Right hindlimb (tissue), 1 donor: Measurements from ENCODE around the gene CDC42EP5.
A peak's percentile ranks its signal among the peaks of the same experiment; 100 is the strongest.
"Not testable (repeated sequence)": the region's sequence is repeated elsewhere in the genome, so short reads cannot be mapped to it uniquely, and the experiment has no call there.

Experiments
- DNase-seq: peaks from one replicate; pipeline ENCODE4 v3.0.0-alpha.2; 2018

The CDC42EP5 gene

GRCh38 chr19:54446349-54446748 lies 26.7 kb downstream of the CDC42EP5 start:
- not testable (repeated sequence) for DNase-seq

- DNase-seq: no peak
These were observed 28.4 kb downstream of the CDC42EP5 start for GRCh38 chr19:54444737-54445136.

GRCh38 chr19:54440641-54441040 lies 32.5 kb downstream of the CDC42EP5 start:
- no peak for DNase-seq

GRCh38 chr19:54439174-54439851 lies 33.8 kb downstream of the CDC42EP5 start:
- DNase-seq: peak; percentile 12

- DNase-seq: peak; percentile 26
These were observed 36.4 kb downstream of the CDC42EP5 start for GRCh38 chr19:54436628-54437252.

GRCh38 chr19:54436031-54436523 lies 37.0 kb downstream of the CDC42EP5 start:
- peak; percentile 49 for DNase-seq

GRCh38 chr19:54435551-54436016 lies 37.5 kb downstream of the CDC42EP5 start:
- DNase-seq: peak; percentile 26

- peak; percentile 28 for DNase-seq
These were observed 38.3 kb downstream of the CDC42EP5 start for GRCh38 chr19:54434873-54435214.

GRCh38 chr19:54434112-54434872 lies 38.8 kb downstream of the CDC42EP5 start:
- DNase-seq: peak; percentile 13

GRCh38 chr19:54433697-54434096 lies 39.4 kb downstream of the CDC42EP5 start:
- peak; percentile 10 for DNase-seq

- no peak for DNase-seq
These were observed 40.9 kb downstream of the CDC42EP5 start for GRCh38 chr19:54432144-54432738.

- DNase-seq: no peak
These were observed 41.7 kb downstream of the CDC42EP5 start for GRCh38 chr19:54431255-54431838.

- DNase-seq: peak; percentile 78
These were observed 42.5 kb downstream of the CDC42EP5 start for GRCh38 chr19:54430306-54431254.

GRCh38 chr19:54429545-54430227 lies 43.4 kb downstream of the CDC42EP5 start:
- DNase-seq: no peak

GRCh38 chr19:54429176-54429495 lies 44.0 kb downstream of the CDC42EP5 start:
- DNase-seq: no peak

GRCh38 chr19:54428323-54429175 lies 44.5 kb downstream of the CDC42EP5 start:
- no peak for DNase-seq

GRCh38 chr19:54427586-54427985 lies 45.5 kb downstream of the CDC42EP5 start:
- no peak for DNase-seq

- DNase-seq: no peak
These were observed 46.7 kb downstream of the CDC42EP5 start for GRCh38 chr19:54426291-54426931.

- DNase-seq: no peak
These were observed 47.7 kb downstream of the CDC42EP5 start for GRCh38 chr19:54425382-54425723.
